GM19455 (cell line): ENCODE data around the gene F8.
A peak's percentile ranks its signal among the peaks of the same experiment; 100 is the strongest.
"Not testable (repeated sequence)": the region's sequence is repeated elsewhere in the genome, so short reads cannot be mapped to it uniquely, and the experiment has no call there.

Experiments used
- ATAC-seq: cut with Tn5 transposase; IDR thresholded peaks from one replicate; pipeline ENCODE4 v1.9.1; 2021; ENCODE audit not compliant: unreplicated experiment

The F8 gene

DNA sequence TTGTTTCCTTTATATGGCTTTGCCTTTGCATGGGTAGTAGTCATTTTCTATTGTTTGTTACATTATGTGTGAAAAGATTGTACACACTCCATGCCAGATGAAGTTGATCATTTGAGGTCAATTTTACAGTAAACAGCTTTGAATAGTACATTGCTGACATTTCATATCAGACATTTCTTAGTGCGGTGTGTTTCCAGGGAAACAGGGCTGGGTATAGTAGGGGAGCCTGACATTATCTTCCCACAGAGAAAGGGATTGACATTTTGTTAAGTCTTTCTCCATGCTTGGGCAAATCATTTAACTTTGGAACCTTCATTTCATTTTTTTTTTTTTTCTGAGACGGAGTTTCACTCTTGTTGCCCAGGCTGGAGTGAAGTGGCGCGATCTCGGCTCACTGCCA lies 9.1 kb upstream of the F8 start:
- no peak for ATAC-seq

DNA sequence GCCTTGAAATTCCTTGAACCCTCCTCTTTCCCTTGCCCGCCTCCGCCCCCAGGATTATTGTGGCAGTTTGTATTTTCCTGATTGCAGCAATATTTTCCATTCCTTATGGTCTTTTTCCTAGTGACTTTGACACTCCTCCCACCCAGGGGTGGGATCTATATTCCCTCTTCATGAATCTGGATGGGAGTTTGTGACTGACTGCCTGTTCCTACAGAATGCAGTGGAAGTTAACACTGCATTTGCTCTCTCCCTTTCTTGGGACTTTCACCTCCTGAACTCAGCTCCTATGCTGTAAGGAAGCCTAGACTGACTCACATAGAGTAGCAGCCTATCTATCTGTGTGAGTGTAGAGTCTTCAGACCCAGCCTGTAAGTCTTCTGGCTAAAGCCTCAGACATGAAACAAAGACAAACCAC lies 6.4 kb upstream of the F8 start:
- no peak for ATAC-seq

DNA sequence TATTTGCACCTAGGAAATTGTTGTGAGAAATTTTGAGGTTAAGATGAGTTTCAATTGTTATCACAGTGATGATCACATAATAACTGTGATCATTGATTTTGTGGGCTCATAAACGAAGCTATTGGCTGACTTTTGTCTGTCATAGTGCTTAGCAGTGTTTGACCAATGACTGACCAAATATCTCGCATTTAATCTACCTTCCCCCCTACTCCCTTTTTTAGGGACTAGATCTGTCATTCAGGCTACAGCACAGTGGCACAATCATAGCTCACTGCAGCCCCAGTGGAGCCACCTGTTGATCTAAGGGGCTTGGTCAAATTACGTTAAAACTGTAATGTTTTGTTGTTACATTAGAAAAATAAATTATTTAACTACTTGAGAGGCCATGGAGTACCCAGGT lies 5.6 kb upstream of the F8 start:
- no peak for ATAC-seq

DNA sequence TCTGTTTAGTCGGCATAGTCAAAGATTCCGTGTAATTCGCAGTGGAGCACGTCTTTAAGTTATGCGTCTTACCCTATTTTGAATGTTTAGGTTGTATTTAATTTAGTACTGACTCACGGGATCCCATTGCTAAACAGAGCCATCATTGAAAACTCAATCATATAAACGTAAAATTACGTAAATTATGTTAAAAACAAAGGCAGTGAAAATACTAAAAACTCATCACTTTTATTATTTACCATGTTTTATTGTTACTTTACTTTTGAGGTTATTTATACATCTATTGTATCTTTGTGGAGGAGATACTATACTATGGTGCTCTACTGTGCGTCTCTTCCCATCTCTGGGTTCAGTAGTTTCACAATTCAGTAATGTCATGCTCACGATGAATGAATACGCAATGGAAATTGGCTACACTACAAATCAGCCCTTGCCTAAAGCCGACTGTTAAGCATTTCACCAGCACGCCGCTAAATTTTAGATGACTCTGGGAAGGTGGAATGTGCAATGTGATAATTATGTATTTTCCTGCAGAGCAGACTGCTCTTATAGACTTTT lies 5.1 kb upstream of the F8 start:
- ATAC-seq = no peak

DNA sequence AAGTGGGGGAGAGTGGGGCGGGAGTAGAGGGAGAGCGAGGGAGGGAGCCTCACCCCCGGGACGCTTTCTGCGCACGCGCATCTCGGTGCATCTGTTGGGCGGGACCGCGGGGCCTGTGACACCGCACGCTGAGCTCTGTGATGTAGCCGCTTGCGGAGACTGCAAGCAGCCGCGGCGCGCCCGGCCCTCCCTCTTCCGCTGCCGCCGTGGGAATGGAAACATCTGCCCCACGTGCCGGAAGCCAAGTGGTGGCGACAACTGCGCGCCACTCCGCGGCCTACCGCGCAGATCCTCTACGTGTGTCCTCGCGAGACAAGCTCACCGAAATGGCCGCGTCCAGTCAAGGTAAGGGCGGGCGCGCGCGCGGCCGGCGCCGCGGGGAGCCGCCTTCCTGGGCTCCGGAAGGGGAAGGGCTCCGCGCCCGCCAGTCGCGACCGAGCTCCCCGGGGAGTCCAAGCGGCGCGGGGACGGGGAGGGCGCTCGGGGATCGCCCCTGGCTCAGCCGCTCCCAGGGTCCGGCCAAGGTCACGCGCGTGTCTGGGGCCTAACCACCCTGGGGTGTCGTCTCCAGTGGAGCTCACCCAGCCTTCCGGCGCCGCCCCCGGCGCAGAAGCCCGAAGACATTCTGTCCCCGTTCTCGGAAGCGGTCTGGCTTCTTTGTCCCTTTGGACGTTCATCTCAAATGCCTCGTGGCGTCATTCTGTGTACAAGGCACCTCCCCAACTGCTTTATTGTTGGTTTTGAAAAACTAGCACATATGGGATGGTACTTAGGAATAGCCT lies 4.4 kb upstream of the F8 start, which contains the start of gene FUNDC2:
TSS of gene FUNDC2 (plus strand) at position 118 of the 782 bp plus-strand sequence. CDS start at position 213, 95 bp downstream.
- ATAC-seq = peak; percentile 92

DNA sequence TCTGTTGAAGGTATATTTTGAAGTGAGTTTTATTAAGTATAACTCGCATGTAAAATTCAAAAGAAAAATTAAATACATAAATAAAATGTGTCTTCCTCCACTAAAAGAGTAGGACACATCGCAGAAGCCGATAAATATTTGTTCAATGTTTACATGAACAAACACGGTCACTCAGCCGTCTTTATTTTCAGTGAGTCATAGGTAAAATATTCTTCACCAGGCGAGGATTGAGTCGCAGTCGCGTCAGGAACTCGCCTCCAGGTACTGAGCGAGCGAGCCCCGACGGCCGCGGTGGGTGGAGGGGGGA lies 3.9 kb upstream of the F8 start:
- ATAC-seq = no peak

DNA sequence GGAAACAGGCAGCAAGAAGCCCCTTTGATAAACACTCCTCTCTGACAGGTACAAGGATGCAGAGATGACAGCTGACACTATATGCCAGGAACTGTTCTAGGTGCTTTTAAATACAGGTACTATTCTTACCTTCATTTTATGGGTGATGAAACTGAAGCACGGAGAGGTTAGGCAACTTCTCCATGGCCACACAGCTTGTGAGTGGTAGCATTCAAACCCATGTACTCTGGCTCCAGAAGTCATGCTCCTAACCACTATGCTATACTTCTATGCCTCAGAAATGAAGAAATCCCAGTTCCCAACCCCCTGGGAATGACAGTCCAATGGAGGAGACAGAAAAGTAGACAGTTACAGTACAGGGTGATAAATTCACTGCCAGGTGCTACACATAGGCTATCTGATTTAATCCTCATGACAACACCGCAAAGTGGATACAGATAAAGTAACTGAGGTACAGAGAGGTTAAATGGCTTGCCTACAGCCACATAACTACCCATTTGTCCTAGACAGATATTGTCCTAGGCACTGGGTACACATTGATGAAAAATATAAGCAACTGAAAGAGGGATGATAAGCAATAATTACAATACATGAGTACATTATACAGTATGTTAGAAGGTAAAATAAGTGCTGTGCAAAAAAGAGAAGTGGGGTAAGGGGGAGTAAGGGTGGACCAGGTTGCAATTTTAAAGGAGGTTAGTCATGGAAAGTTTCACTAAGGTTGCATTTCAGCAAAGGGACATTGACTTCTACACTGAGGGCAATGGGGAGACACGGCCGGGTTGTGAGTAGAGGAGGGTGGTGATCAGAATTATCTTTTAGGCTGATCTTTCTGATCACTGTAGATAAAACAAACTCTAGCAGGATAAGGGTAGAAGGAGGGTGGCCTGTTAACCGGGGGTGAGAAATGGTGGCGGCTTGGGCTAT lies 1.6 kb upstream of the F8 start:
- no peak for ATAC-seq

DNA sequence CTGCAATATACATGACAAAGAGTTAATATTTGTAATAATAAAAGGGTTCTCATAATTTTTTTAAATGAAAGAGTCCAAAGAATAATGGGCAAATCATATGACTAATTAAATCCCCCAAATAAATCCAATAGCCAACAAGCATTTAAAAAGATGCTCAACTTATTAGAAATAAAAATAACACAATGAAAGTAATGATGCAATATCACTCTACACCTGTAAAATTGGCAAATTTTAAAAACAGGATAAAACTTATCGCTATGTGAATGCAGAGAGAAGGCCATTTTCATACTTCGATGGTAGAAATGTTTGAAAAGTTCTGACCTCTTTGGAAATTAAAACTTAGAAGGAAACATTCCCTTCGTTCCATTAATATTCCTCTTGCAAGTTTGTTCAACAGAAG lies 1.9 kb downstream of the F8 start:
- no peak for ATAC-seq

DNA sequence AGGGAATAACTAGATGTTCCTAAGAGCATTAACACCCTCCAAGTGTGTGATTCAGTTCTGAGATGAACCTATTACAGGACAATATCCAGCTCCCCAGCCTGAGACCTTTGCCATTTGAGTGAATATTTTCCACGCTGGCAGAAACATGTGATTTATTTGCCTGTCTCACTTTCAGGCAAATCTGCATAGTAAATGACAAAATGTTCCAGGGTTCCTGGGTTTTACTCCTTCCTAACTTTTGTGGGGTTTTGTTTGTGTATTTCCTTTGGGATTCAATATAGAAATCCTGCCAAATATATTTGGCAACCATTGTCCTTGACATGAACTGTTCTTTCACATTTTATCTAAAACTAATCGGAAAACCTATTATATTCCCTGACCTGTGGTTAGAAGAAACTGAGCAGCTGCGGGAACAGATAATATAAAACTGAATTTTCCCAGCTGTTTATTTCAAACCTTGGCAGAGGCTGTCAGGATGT lies 12.5 kb downstream of the F8 start:
- ATAC-seq = no peak

DNA sequence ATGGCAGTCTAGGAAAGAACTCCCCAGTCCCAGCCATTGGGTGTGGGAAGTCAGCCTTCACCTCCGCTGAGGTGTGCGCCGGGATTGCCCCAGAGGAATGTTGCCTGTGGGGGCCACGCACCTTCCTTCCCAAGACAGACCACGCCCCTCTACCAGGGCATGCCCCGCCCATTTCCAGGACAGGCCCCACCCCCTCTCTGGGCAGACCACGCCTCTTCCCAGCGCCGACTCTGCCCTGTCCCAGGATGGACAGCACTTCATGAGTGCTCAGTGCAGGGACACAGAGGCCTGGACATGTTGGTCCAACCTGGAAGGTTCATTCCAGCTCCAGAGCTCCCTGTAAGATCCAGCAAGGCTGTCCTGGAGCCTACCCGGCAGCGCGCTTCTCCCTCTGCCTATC lies 13.9 kb downstream of the F8 start:
- ATAC-seq = not testable (repeated sequence)

DNA sequence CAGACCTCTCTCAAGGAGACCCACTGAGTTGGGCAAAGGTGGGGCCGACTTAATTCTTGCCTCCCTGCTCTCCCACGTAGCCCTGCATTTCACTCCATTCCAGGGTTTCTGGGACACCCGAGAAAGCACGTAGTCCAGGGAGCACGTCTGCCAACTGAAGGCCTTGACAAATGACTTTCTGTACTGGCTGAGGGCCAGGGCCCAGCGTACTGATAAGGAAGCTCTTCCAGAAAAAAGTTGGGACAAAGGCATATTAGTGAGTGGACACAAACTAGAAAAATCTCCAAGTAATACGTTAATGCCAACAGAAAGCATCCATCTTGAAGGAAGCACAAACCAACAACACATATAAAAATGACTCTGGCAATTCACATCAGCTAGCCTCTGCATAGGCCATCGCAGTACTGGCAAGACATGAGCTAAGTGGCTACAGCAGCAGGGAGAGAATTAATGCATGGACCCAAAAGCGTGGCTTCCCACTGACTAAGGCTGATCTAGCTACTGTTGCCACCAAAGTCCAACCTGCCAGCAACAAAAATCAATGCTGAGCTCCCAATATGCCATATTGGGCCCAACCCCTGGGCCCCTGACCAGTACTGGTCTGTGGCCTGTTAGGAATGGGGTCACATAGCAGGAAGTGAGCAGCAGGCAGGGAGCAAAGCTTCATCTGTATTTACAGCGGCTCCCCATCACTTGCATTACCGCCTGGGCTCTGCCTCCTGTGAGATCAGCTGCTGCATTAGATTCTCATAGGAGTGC lies 15.4 kb downstream of the F8 start:
- not testable (repeated sequence) for ATAC-seq

DNA sequence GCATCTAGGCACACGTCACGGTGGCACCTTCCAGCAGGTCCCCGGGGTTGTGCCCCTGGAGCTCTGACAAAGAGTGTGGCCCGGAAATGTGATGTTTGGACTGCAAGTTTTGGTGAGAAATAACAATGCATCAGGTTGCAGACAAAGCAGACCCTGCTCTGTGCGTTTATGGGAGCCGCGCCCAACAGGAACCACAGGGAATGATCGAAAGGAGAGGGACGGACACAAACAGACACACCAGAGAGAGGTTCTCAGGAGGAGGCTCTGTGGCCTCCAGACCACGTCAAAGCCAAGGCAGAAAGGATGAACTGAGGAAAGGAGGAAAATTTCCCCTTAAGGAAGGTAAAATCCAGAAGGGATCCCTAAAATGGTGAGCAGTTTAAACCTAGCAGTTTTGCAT lies 16.1 kb downstream of the F8 start:
- ATAC-seq = not testable (repeated sequence)

DNA sequence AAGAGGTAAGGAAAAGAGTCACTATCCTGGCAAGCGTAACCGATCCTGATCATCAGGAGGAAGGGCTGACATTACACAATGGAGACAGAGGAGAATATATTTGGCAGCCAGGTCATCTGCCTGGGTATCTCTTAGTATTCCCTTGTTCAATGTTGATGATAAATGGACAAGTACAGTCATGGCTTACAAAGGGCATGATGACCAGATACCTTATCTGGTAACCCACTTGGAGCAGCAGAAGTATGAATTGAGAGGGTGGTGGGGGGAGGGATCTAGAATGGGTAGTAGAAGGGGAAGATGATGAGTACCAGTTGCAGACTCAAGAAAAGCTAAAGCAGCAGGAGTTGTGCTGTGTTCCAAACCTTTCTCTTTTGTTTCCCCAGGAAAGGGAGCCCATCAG lies 17.3 kb downstream of the F8 start:
- no peak for ATAC-seq

DNA sequence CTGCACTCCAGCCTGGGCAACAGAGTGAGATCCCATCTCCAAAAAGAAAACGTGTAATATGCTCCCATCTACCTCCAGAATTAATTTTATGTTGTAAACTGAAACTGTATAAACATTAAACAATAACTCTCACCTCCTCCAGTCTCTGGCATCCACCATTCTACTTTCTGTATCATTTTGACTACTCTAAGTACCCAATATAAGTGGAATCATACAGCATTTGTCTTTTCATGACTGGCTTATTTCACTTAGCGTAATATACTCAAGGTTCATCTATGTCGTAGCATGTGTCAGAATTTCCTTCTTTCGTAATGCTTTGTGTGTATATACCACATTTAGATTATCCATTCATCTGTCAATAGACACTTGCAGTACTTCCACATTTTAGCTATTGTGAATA lies 20.6 kb downstream of the F8 start:
- ATAC-seq = no peak

DNA sequence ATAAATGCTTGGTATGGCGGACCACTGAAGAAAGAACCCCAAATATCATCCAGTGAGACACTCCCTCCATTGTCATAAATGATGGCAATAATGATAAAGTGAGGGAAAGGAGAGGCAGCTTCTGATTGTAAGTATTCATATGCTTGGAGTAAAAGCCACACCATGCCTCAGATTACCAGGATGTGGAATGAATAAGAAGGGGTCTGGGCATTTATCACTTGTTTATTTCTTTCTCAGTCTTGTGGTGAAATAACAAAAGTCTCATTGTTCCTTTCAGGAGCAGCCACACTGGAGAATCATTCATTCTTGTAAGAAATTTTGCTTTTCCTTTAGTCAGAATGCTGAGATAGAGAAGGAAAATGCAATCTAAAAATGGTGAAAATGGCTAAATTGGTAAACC lies 21.7 kb downstream of the F8 start:
- ATAC-seq = no peak

DNA sequence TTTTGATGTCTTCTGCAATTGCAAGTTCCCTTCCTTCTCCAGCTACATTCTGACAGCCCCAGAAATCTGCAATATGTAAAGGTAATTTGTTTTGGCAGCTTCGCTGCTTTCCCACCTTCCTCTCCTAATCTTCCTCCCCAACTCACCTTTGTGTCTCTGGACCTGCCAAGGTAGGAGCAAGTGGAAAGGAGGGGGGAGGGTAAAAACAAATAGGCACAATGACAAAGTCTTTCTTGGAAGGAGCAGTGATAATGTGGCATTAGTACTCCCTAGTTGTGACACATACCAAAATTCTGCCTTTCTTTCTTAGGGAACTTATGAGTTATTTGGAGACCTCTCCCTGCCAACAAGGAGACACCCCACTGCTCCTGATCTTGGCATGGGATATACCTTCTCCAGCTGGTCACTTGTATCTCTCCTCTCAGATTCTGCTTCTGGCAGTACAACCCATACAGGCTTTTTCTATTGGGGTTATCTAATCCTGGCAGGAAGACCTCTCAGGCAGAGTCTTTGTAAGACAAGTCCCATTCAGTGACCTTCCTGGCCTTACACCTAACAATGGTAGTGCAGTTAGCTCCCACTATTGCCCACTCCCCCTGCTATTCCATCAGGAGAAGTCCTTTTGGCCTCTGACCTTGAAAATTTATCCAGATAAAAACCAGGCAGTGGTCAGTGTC lies 24.2 kb downstream of the F8 start:
- ATAC-seq = no peak

DNA sequence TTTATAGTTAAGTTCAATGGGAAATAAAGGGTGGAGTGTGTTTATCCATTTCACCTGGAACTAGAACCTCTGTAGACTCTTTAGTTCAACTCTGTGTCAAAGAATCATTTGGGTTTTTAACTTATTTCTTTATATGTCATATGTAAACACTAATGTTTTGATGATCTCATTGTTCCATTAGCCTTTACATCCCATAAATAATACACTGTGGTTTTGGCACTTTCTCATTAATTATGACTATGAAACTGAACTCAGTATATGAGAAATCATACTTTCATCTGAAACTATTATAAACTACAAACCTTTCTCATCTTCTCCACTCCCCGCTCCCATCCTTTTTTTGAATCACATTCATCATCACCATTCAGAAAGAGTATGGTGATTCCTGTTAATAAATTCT lies 31.0 kb downstream of the F8 start:
- ATAC-seq = no peak

DNA sequence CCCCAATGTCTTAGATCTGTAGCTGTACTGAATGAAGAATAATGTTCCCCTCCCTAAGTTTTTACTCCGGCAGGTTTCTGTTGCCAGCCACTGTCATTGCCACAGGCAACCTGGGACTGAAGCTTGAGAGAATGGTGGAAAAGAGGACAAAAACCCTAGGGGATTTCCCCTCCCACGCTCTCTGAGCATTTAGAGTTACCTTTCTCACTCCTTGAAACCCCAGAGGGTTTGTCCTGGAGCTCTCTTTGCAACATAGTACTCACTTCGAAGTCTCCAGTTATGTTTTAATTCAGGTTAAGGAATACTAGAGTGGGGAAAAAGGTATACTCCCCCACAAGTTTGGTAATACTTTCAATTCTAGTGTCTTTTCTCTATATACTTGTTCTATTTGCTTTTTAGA lies 31.5 kb downstream of the F8 start:
- ATAC-seq = no peak

DNA sequence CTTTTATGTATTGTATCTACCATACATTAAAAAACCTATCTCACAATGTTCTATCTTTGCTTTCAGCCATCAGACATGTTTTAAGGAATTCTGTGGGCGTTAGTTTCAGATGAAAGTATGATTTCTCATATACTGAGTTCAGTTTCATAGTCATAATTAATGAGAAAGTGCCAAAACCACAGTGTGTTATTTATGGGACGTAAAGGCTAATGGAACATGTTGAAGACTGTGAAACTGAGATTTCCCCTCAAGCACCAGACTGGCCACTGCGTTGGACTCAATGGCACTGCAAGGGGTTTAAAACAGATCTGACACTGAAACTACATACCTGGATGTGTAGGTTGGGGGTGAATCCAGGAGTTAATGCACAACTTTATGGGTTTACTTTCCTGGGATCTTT lies 32.0 kb downstream of the F8 start:
- ATAC-seq = no peak

DNA sequence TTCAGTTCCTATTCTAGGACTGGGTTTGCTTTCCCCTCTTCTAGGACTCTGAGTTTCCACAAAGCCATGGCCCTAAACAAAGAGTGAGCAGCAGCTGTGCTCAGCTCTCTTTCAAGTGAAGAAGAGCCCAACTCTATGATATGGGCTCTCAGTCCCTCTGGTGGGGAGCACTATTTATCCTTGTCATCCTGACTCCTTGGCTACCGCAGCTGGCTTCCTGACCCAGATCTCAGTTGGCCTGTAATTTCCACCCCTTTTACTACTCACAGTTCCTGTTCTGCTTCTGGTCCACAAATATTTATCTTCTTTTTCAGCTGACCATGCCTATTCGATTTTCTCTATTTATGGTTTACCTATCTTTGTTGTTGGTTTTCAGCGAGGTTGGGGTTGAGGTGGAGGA lies 33.8 kb downstream of the F8 start:
- ATAC-seq = no peak

DNA sequence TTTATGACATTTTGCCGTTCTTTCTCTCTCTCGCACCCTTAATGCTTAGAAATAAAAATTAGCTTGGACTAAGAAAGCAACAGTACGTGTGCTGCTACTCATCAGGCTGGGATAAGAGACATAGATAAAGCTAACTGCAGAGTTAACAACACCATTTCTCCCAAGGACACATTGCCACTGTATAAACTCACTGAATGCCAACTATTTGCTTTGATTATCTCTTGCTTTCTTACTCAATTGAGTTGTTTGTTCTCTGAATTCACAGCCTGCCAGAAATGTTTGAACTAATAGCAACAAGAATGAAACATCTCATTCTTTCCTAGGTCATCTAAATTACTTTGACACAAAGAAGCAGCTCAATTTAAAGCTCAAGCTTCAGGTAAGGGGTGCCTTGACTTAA lies 34.6 kb downstream of the F8 start:
- no peak for ATAC-seq
